Activated CD8-positive, alpha-beta memory T cell treated with anti-CD3 and anti-CD28 coated beads, Interleukin-2, amount 50 U/mL, for 48 hours (primary cell): ENCODE results near the gene RPL19.
A peak's percentile ranks its signal among the peaks of the same experiment; 100 is the strongest.

ENCODE experiments used
- DNase-seq: peaks from one replicate; pipeline ENCODE4 v3.0.0-alpha.2; 2020

Gene RPL19

GRCh38 chr17:39198186-39198566, 1.9 kb upstream of the RPL19 start:
- DNase-seq, result no peak

GRCh38 chr17:39199820-39200069, 338 bp upstream of the RPL19 start:
- peak; percentile 90 for DNase-seq

- DNase-seq, result no peak
Observed at GRCh38 chr17:39200957-39201510, 951 bp downstream of the RPL19 start.

GRCh38 chr17:39204245-39204644, 4.2 kb downstream of the RPL19 start:
- no peak for DNase-seq

GRCh38 chr17:39205112-39205526, 5.0 kb downstream of the RPL19 start:
- DNase-seq, result no peak

- DNase-seq, result no peak
Observed at GRCh38 chr17:39208136-39208535, 8.1 kb downstream of the RPL19 start.

GRCh38 chr17:39208893-39209292, 8.8 kb downstream of the RPL19 start:
- no peak for DNase-seq

- DNase-seq, result peak; percentile 86
Observed at GRCh38 chr17:39209317-39210092, 9.4 kb downstream of the RPL19 start.

- no peak for DNase-seq
Observed at GRCh38 chr17:39210093-39210434, 10.0 kb downstream of the RPL19 start.

- DNase-seq, result no peak
Observed at GRCh38 chr17:39212195-39212810, 12.2 kb downstream of the RPL19 start.

- DNase-seq, result no peak
Observed at GRCh38 chr17:39212841-39213480, 12.9 kb downstream of the RPL19 start.

- DNase-seq, result no peak
Observed at GRCh38 chr17:39213852-39214251, 13.8 kb downstream of the RPL19 start.

GRCh38 chr17:39217734-39218369, 17.8 kb downstream of the RPL19 start:
- no peak for DNase-seq

GRCh38 chr17:39218906-39219305, 18.8 kb downstream of the RPL19 start:
- no peak for DNase-seq

GRCh38 chr17:39219647-39220154, 19.6 kb downstream of the RPL19 start:
- no peak for DNase-seq

- no peak for DNase-seq
Observed at GRCh38 chr17:39221572-39221971, 21.5 kb downstream of the RPL19 start.

- no peak for DNase-seq
Observed at GRCh38 chr17:39222151-39222550, 22.1 kb downstream of the RPL19 start.

- DNase-seq, result no peak
Observed at GRCh38 chr17:39222866-39223834, 23.1 kb downstream of the RPL19 start.

- no peak for DNase-seq
Observed at GRCh38 chr17:39223907-39224777, 24.1 kb downstream of the RPL19 start.

GRCh38 chr17:39224778-39225307, 24.8 kb downstream of the RPL19 start:
- DNase-seq, result no peak
